Endothelial cell of umbilical vein (primary cell): ENCODE measurements around the gene AIG1. TPM values are rescaled to one million over a fixed set of nuclear protein-coding genes. Genes with fewer than 3 reads are reported as not detected.

ENCODE experiments used
- BruUV-seq: library from RNA; stranded (reverse); fragments of 400-500 nt; replicated peaks from 2 replicates; lab custom pipeline; 2021; lab: Mats Ljungman, UMichigan
- CTCF ChIA-PET: fragments of 300-600, 350-600 bp; sonication (Branson Sonifier 250); formaldehyde crosslinking; loops from one replicate; lab custom pipeline; 2021; ENCODE audit warnings: antibody characterized with exemption, inconsistent platforms; lab: Charles Lee
- POLR2A ChIA-PET: fragments of 300-600, 350-600 bp; sonication (Branson Sonifier 250); formaldehyde crosslinking; loops from one replicate; lab custom pipeline; 2021; ENCODE audit warnings: antibody characterized with exemption, inconsistent platforms; lab: Charles Lee
- DNase-seq: peaks from one replicate; pipeline ENCODE4 v3.0.0-alpha.2; 2011; ENCODE audit warnings: low read depth, low spot score
- FAIRE-seq: peaks from 2 replicates; lab custom pipeline; 2011; peaks lifted over from hg19 to GRCh38; lab: Jason Lieb, UNC
- H2AFZ ChIP-seq: 2 replicates; pipeline ENCODE4 v1.6.0; 2012; ENCODE audit warnings: low read depth, low read length, control low read depth, inconsistent platforms
- H3K27ac ChIP-seq: 2 replicates; pipeline ENCODE4 v1.5.1; 2011; ENCODE audit warnings: low read depth, mild to moderate bottlenecking, control low read depth, low read length, moderate library complexity; ENCODE audit not compliant: insufficient read depth
- H3K27me3 ChIP-seq, 2 experiments: 2 replicates each; pipeline versions ENCODE4 v1.6.0 to v1.6.1; 2011; ENCODE audit warnings: low read length in 2 of 2, mixed read lengths in 1 of 2; ENCODE audit not compliant: control insufficient read depth in 2 of 2, insufficient read depth in 2 of 2
- H3K36me3 ChIP-seq, 2 experiments: 2 replicates in 1 of 2; 3 replicates in 1 of 2; pipeline ENCODE4 v1.5.1; 2011; ENCODE audit warnings: low read length in 2 of 2, mild to moderate bottlenecking in 1 of 2, moderate library complexity in 1 of 2; ENCODE audit not compliant: control insufficient read depth in 2 of 2, insufficient read depth in 2 of 2; ENCODE audit errors: extremely low read depth in 1 of 2
- H3K4me1 ChIP-seq: 3 replicates; pipeline ENCODE4 v1.5.1; 2011; ENCODE audit warnings: mild to moderate bottlenecking, low read length; ENCODE audit not compliant: control insufficient read depth, insufficient read depth; ENCODE audit errors: extremely low read depth
- H3K4me2 ChIP-seq: 2 replicates; pipeline ENCODE4 v1.6.1; 2011; ENCODE audit warnings: low read length, control low read depth, mixed read lengths; ENCODE audit not compliant: insufficient read depth
- H3K4me3 ChIP-seq, 3 experiments: fragments of 200-600 bp in 1 of 3; sonication (generic), shearing (Covaris generic) in 1 of 3; replicated peaks in 1 of 3; 2 replicates each; pipeline ENCODE4 v1.5.1; 2011 to 2016; ENCODE audit warnings: control low read depth in 3 of 3, low read length in 3 of 3, mild to moderate bottlenecking in 2 of 3, inconsistent platforms in 1 of 3, low read depth in 1 of 3, moderate library complexity in 1 of 3; ENCODE audit not compliant: insufficient read depth in 1 of 3
- H3K79me2 ChIP-seq: 2 replicates; pipeline ENCODE4 v1.6.0; 2012; ENCODE audit warnings: low read length, inconsistent platforms; ENCODE audit not compliant: control insufficient read depth, insufficient read depth
- H3K9ac ChIP-seq: replicated peaks from 2 replicates; pipeline ENCODE3; 2011; ENCODE audit warnings: low read length, control low read depth; ENCODE audit not compliant: insufficient read depth; ENCODE audit errors: extremely low read depth
- H3K9me1 ChIP-seq: replicated peaks from 3 replicates; pipeline ENCODE4 v1.6.0; 2011; ENCODE audit warnings: mild to moderate bottlenecking, low read length; ENCODE audit not compliant: control insufficient read depth, insufficient read depth; ENCODE audit errors: extremely low read depth
- H3K9me3 ChIP-seq: replicated peaks from 2 replicates; pipeline ENCODE4 v1.5.1; 2012; ENCODE audit warnings: low read length, inconsistent platforms; ENCODE audit not compliant: control insufficient read depth, insufficient read depth
- H4K20me1 ChIP-seq: replicated peaks from 2 replicates; pipeline ENCODE3; 2011; ENCODE audit warnings: mild to moderate bottlenecking, low read length; ENCODE audit not compliant: control insufficient read depth, insufficient read depth; ENCODE audit errors: extremely low read depth
- CTCF ChIP-seq, 2 donors: IDR thresholded peaks; 1 replicate in 1 of 2; 2 replicates in 1 of 2; pipeline ENCODE4 v1.5.1; 2011; ENCODE audit warnings: low read length in 2 of 2, mild to moderate bottlenecking in 2 of 2, moderate library complexity in 2 of 2, control low read depth in 1 of 2, inconsistent platforms in 1 of 2, low read depth in 1 of 2; ENCODE audit not compliant: insufficient read depth in 1 of 2; ENCODE audit errors: extremely low read depth in 1 of 2
- EZH2 ChIP-seq: IDR thresholded peaks from 2 replicates; pipeline ENCODE4 v1.6.1; 2012; ENCODE audit warnings: borderline replicate concordance, low read depth, mild to moderate bottlenecking, moderate library complexity, low read length, inconsistent platforms; ENCODE audit not compliant: severe bottlenecking
- FOS ChIP-seq: IDR thresholded peaks from 2 replicates; pipeline ENCODE4 v1.6.1; 2011; ENCODE audit warnings: mild to moderate bottlenecking, low read length, moderate library complexity, borderline replicate concordance; ENCODE audit not compliant: insufficient read depth
- GATA2 ChIP-seq: IDR thresholded peaks from 2 replicates; pipeline ENCODE4 v1.7.0; 2011; ENCODE audit warnings: low read depth, mild to moderate bottlenecking, moderate library complexity, mixed read lengths, low read length; ENCODE audit not compliant: insufficient read length, insufficient read depth
- JUN ChIP-seq: IDR thresholded peaks from 2 replicates; pipeline ENCODE4 v1.6.1; 2011; ENCODE audit warnings: borderline replicate concordance, low read depth; ENCODE audit not compliant: insufficient read length, insufficient read depth
- MAX ChIP-seq: IDR thresholded peaks from 2 replicates; pipeline ENCODE4 v1.6.1; 2011; ENCODE audit not compliant: insufficient read depth, insufficient read length
- MYC ChIP-seq: IDR thresholded peaks from one replicate; pipeline ENCODE4 v1.6.1; 2011; ENCODE audit warnings: mild to moderate bottlenecking, low read depth, low read length
- POLR2A ChIP-seq: IDR thresholded peaks from 2 replicates; pipeline ENCODE4 v1.6.1; 2012; ENCODE audit warnings: low read depth, mild to moderate bottlenecking, control low read depth, low read length
- POLR2AphosphoS5 ChIP-seq: IDR thresholded peaks from 2 replicates; pipeline ENCODE4 v1.6.1; 2012; ENCODE audit warnings: low read depth, mild to moderate bottlenecking, control low read depth, low read length, moderate library complexity; ENCODE audit not compliant: insufficient read depth
- dilution Hi-C: fragments of 300-500 bp; cut with MboI; formaldehyde crosslinking; loops from one replicate; pipeline ENCODE4 v1.15.0; 2019; ENCODE audit warnings: low sequenced_read_pairs; ENCODE audit not compliant: extremely low pct_ligation_motif_present
- intact Hi-C: fragments of 100-400 bp; cut with micrococcal nuclease; formaldehyde crosslinking; loops from one replicate; pipeline ENCODE4 v1.10.0; 2022
- polyA plus RNA-seq, 4 experiments: library from polyadenylated mRNA; depleted of rRNA in 3 of 4; stranded (reverse) in 3 of 4; unstranded in 1 of 4; fragments of >200 nt; gene quantifications; 2 replicates each; pipeline versions ENCODE4 v1.2.1 to v1.2.3, GENCODE V29; 2011 to 2012; ENCODE audit warnings: missing spikeins in 1 of 4
- total RNA-seq: library from RNA; stranded (reverse); gene quantifications from 2 replicates; pipeline ENCODE4 v1.2.3, GENCODE V29; 2021

Gene AIG1
- total and polyA plus RNA-seq, 2 donors (not counting 3 experiments of a cell fraction or from before 2014, with no cell fraction given) = 17.7 to 22.7 TPM

GRCh38 chr6:143356101-143356880 lies 295.6 kb downstream of the AIG1 start:
- Histone ChIP-seq H3K4me1 (no peaks in the 10 kb centered on the region), H2AFZ (no peak overlapping the region), H3K4me3 (no peak overlapping the region), H3K9ac (no peak overlapping the region), H4K20me1 (no peaks in the 10 kb centered on the region), H3K79me2 (no peaks in the 10 kb centered on the region), H3K9me3 (no peaks in the 10 kb centered on the region), H3K4me2 (no peak overlapping the region), H3K27ac (no peak overlapping the region), H3K36me3 (no peaks in the 10 kb centered on the region), H3K27me3 (peaks cover 0 to 2% of the 10 kb centered on the region in 2 experiments), H3K9me1 (no peaks in the 10 kb centered on the region)
- DNase-seq (no peak), FAIRE-seq (no peak)
- intact Hi-C loops = no loop called here
- dilution Hi-C loops = no loop called here
- CTCF ChIA-PET = no interaction called here
- no TSS peak for BruUV-seq
- no peak for TF ChIP-seq POLR2AphosphoS5
- TF ChIP-seq MAX = no peak
- POLR2A ChIA-PET = no interaction called here

GRCh38 chr6:143357152-143357551 lies 296.5 kb downstream of the AIG1 start:
- no peak overlapping the region for H3K27ac ChIP-seq
- H3K4me2 ChIP-seq = no peak overlapping the region
- FAIRE-seq (no peak), DNase-seq (no peak)
- intact Hi-C loops (no loop called here), dilution Hi-C loops (no loop called here)
- BruUV-seq = no TSS peak
- H4K20me1 ChIP-seq = no peaks in the 10 kb centered on the region
- TF ChIP-seq FOS (no peak), GATA2 (no peak), POLR2A (no peak), POLR2AphosphoS5 (no peak), EZH2 (no peak), MAX (no peak), JUN (no peak), MYC (no peak), CTCF (IDR thresholded peaks at IDR 0.05; ENCODE audit: extremely low read depth in 1 of 2, insufficient read depth in 1 of 2, low read depth in 1 of 2, low read length in 2 of 2) (no peak)
- no peak overlapping the region for H3K9ac ChIP-seq
- no peaks in the 10 kb centered on the region for H3K79me2 ChIP-seq
- H3K4me3 ChIP-seq = no peak overlapping the region
- H3K36me3 ChIP-seq = no peaks in the 10 kb centered on the region
- no peaks in the 10 kb centered on the region for H3K9me1 ChIP-seq
- H2AFZ ChIP-seq = no peak overlapping the region
- H3K27me3 ChIP-seq = peaks cover 0 to 2% of the 10 kb centered on the region in 2 experiments
- ChIA-PET POLR2A (no interaction called here), CTCF (no interaction called here)
- H3K9me3 ChIP-seq = no peaks in the 10 kb centered on the region
- H3K4me1 ChIP-seq = no peaks in the 10 kb centered on the region
